Measurements from ENCODE around the gene LRIG1.

DNA sequence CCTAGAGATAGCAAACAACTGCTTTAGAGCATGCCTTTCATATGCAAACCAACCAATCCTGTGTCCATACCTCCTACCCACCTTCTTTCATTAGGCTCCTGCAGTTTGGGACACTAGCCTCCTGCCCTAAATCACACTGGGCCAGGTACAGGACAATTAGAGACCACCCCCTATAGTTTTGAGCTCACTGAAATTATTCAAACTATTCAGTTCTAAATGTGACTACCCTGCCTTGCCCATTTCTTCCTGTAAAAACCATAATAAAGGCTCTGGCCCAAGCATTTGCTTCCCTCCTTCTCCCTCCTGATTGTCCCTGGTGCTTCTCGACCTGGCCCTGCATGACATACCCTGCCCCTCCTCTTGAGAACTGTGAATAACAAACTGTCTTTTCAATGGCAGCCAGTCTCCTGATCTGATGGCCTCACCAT, 31.4 kb upstream of the LRIG1 start:
- TF ChIP-seq CTCF (IDR thresholded peaks at IDR 0.05) (no peak), POLR2AphosphoS5 (IDR thresholded peaks at IDR 0.05; ENCODE audit: insufficient read depth in 1 of 2, low read depth in 1 of 2) (no peak)
